ENCODE data around the gene CYB561. TPM values are rescaled to one million over a fixed set of nuclear protein-coding genes. Genes with fewer than 3 reads are reported as not detected.

Gene CYB561
- total and polyA plus RNA-seq, 4 experiments from 2014 or later = 34.1 to 83.7 (median 61.6) TPM

GRCh38 chr17:63445065-63445464 lies 1.0 kb downstream of the CYB561 start:
- no peaks in the 10 kb centered on the region for H3K9me3 Mint-ChIP-seq
- peak overlapping the region; percentile 91 to 98 (median 95) for H3K27ac Mint-ChIP-seq
- H3K4me3 ChIP-seq (ENCODE audit: low read length in 2 of 2) = no peak overlapping the region
- H3K4me3 Mint-ChIP-seq = peak overlapping the region; percentile 73 to 89 (median 85)
- H3K27me3 ChIP-seq (ENCODE audit: insufficient read depth, low read length) = no peaks in the 10 kb centered on the region
- peaks cover 33 to 65% (median 48%) of the 10 kb centered on the region in 4 donors for H3K4me1 Mint-ChIP-seq
- peaks cover 0 to 3% of the 10 kb centered on the region in 2 donors for H3K36me3 Mint-ChIP-seq
- ChIA-PET POLR2A (ENCODE audit: partially characterized antibody) (interaction anchor here (0.7 to 6.9 kb wide), 10 partner anchors 11 to 329 kb away, joined by 3 to 77 read pairs (median 13); partner anchors contain the start of genes ACE, CCDC47, DCAF7 and DDX42), CTCF (ENCODE audit: partially characterized antibody) (interaction anchor here (0.6 to 11.2 kb wide), 7 partner anchors 10 to 177 kb away, joined by 3 to 107 read pairs (median 15); partner anchors contain the start of gene ACE)
- intact Hi-C loops (cut with micrococcal nuclease) = loop anchor here (5.0 kb wide), 1 partner anchor 167 kb away; no protein-coding TSS in a partner anchor
- H3K27ac ChIP-seq (ENCODE audit: low read depth, low read length) = peak overlapping the region; percentile 94
- H3K4me1 ChIP-seq (ENCODE audit: insufficient read depth, low read length) = peaks cover 52% of the 10 kb centered on the region
- no peaks in the 10 kb centered on the region for H3K36me3 ChIP-seq (ENCODE audit: insufficient read depth, low read length)
- no peaks in the 10 kb centered on the region for H3K9me3 ChIP-seq (ENCODE audit: control insufficient read depth in 1 of 2, low read length in 2 of 2)
- H3K27me3 Mint-ChIP-seq = peaks cover 0 to 2% of the 10 kb centered on the region in 2 donors
- DNase-seq = no peak

- ChIA-PET CTCF (ENCODE audit: partially characterized antibody) (interaction anchor here (0.9 to 11.2 kb wide), 7 partner anchors 9 to 177 kb away, joined by 3 to 107 read pairs (median 15); partner anchors contain the start of gene ACE), POLR2A (ENCODE audit: partially characterized antibody) (interaction anchor here (1.0 to 6.9 kb wide), 8 partner anchors 10 to 329 kb away, joined by 3 to 77 read pairs (median 27); partner anchors contain the start of genes ACE, CCDC47, DCAF7 and DDX42)
- Mint-ChIP-seq H3K4me1 (peaks cover 36 to 66% (median 49%) of the 10 kb centered on the region in 4 donors), H3K36me3 (peaks cover 4 to 6% of the 10 kb centered on the region in 2 donors), H3K4me3 (peak overlapping the region; percentile 73 to 89 (median 85)), H3K27ac (peak overlapping the region; percentile 86 to 98 (median 94)), H3K27me3 (peaks cover 0 to 1% of the 10 kb centered on the region in 2 donors), H3K9me3 (no peaks in the 10 kb centered on the region)
- H3K36me3 ChIP-seq (ENCODE audit: insufficient read depth, low read length) = no peaks in the 10 kb centered on the region
- H3K27me3 ChIP-seq (ENCODE audit: insufficient read depth, low read length) = no peaks in the 10 kb centered on the region
- no peak for DNase-seq
- intact Hi-C loops (cut with micrococcal nuclease) = loop anchor here (5.0 kb wide), 1 partner anchor 108 kb away; the partner anchor contains the start of gene DCAF7
- H3K27ac ChIP-seq (ENCODE audit: low read depth, low read length) = peak overlapping the region; percentile 94
- H3K4me3 ChIP-seq (ENCODE audit: low read length in 2 of 2) = no peak overlapping the region
- H3K4me1 ChIP-seq (ENCODE audit: insufficient read depth, low read length) = peaks cover 58% of the 10 kb centered on the region
- H3K9me3 ChIP-seq (ENCODE audit: control insufficient read depth in 1 of 2, low read length in 2 of 2) = no peaks in the 10 kb centered on the region
These were observed 1.6 kb downstream of the CYB561 start for GRCh38 chr17:63444457-63444856.

- no peak for DNase-seq
- Mint-ChIP-seq H3K4me3 (no peak overlapping the region), H3K36me3 (peaks cover 4 to 7% of the 10 kb centered on the region in 2 donors), H3K4me1 (peaks cover 37 to 70% (median 52%) of the 10 kb centered on the region in 4 donors), H3K9me3 (no peaks in the 10 kb centered on the region), H3K27me3 (peaks cover 0 to 1% of the 10 kb centered on the region in 2 donors), H3K27ac (peak overlapping the region in 6 of 7 donors; percentile 67 to 94 (median 84))
- Histone ChIP-seq H3K27ac (ENCODE audit: low read depth, low read length) (no peak overlapping the region), H3K9me3 (ENCODE audit: control insufficient read depth in 1 of 2, low read length in 2 of 2) (no peaks in the 10 kb centered on the region), H3K4me3 (ENCODE audit: low read length in 2 of 2) (no peak overlapping the region), H3K27me3 (ENCODE audit: insufficient read depth, low read length) (no peaks in the 10 kb centered on the region), H3K4me1 (ENCODE audit: insufficient read depth, low read length) (peaks cover 69% of the 10 kb centered on the region), H3K36me3 (ENCODE audit: insufficient read depth, low read length) (no peaks in the 10 kb centered on the region)
- ChIA-PET POLR2A (ENCODE audit: partially characterized antibody) (interaction anchor here (2.6 to 6.9 kb wide), 6 partner anchors 9 to 254 kb away, joined by 8 to 77 read pairs (median 48); partner anchors contain the start of genes ACE and MAP3K3), CTCF (ENCODE audit: partially characterized antibody) (interaction anchor here (1.0 to 11.2 kb wide), 6 partner anchors 8 to 267 kb away, joined by 3 to 107 read pairs (median 46); partner anchors contain the start of gene ACE)
- intact Hi-C loops (cut with micrococcal nuclease) = loop anchor here (5.0 kb wide), 1 partner anchor 109 kb away; the partner anchor contains the start of gene DCAF7
These were observed 3.1 kb downstream of the CYB561 start for GRCh38 chr17:63443053-63443452.

GRCh38 chr17:63442549-63443035 lies 3.5 kb downstream of the CYB561 start:
- Histone ChIP-seq H3K4me1 (ENCODE audit: insufficient read depth, low read length) (peaks cover 67% of the 10 kb centered on the region), H3K9me3 (ENCODE audit: control insufficient read depth in 1 of 2, low read length in 2 of 2) (no peaks in the 10 kb centered on the region), H3K36me3 (ENCODE audit: insufficient read depth, low read length) (no peaks in the 10 kb centered on the region), H3K27ac (ENCODE audit: low read depth, low read length) (no peak overlapping the region), H3K4me3 (ENCODE audit: low read length in 2 of 2) (no peak overlapping the region), H3K27me3 (ENCODE audit: insufficient read depth, low read length) (no peaks in the 10 kb centered on the region)
- Mint-ChIP-seq H3K27ac (peak overlapping the region; percentile 67 to 94 (median 84)), H3K9me3 (no peaks in the 10 kb centered on the region), H3K4me1 (peaks cover 37 to 68% (median 52%) of the 10 kb centered on the region in 4 donors), H3K27me3 (peaks cover 0 to 1% of the 10 kb centered on the region in 2 donors), H3K4me3 (peak overlapping the region in 1 of 8 donors; percentile 61), H3K36me3 (peaks cover 4 to 7% of the 10 kb centered on the region in 2 donors)
- no peak for DNase-seq
- ChIA-PET CTCF (ENCODE audit: partially characterized antibody) (interaction anchor here (1.0 to 11.2 kb wide), 5 partner anchors 8 to 268 kb away, joined by 3 to 107 read pairs (median 86); partner anchors contain the start of gene ACE), POLR2A (ENCODE audit: partially characterized antibody) (interaction anchor here (1.3 to 6.9 kb wide), 6 partner anchors 8 to 254 kb away, joined by 3 to 63 read pairs (median 27); partner anchors contain the start of gene MAP3K3)
- intact Hi-C loops (cut with micrococcal nuclease) = loop anchor here (5.0 kb wide), 1 partner anchor 110 kb away; the partner anchor contains the start of gene DCAF7

GRCh38 chr17:63442074-63442473 lies 4.0 kb downstream of the CYB561 start:
- peaks cover 65% of the 10 kb centered on the region for H3K4me1 ChIP-seq (ENCODE audit: insufficient read depth, low read length)

GRCh38 chr17:63441654-63442053 lies 4.5 kb downstream of the CYB561 start:
- Histone ChIP-seq H3K9me3 (ENCODE audit: control insufficient read depth in 1 of 2, low read length in 2 of 2) (no peaks in the 10 kb centered on the region), H3K4me3 (ENCODE audit: low read length in 2 of 2) (no peak overlapping the region), H3K4me1 (ENCODE audit: insufficient read depth, low read length) (peaks cover 66% of the 10 kb centered on the region), H3K27me3 (ENCODE audit: insufficient read depth, low read length) (no peaks in the 10 kb centered on the region), H3K27ac (ENCODE audit: low read depth, low read length) (no peak overlapping the region), H3K36me3 (ENCODE audit: insufficient read depth, low read length) (no peaks in the 10 kb centered on the region)
- H3K4me3 Mint-ChIP-seq = no peak overlapping the region
- H3K9me3 Mint-ChIP-seq = no peaks in the 10 kb centered on the region
- CTCF ChIA-PET (ENCODE audit: partially characterized antibody) = interaction anchor here (8.7 to 11.2 kb wide), 3 partner anchors 13 to 170 kb away, joined by 86 to 107 read pairs (median 98); partner anchors contain the start of gene ACE
- POLR2A ChIA-PET (ENCODE audit: partially characterized antibody) = interaction anchor here (0.6 to 6.9 kb wide), 7 partner anchors 9 to 259 kb away, joined by 3 to 63 read pairs (median 4); partner anchors contain the start of genes LIMD2 and MAP3K3
- peak overlapping the region in 6 of 7 donors; percentile 12 to 97 (median 79) for H3K27ac Mint-ChIP-seq
- H3K4me1 Mint-ChIP-seq = peaks cover 32 to 71% (median 49%) of the 10 kb centered on the region in 4 donors
- H3K27me3 Mint-ChIP-seq = peaks cover 0 to 1% of the 10 kb centered on the region in 2 donors
- intact Hi-C loops (cut with micrococcal nuclease) = loop anchor here (5.0 kb wide), 1 partner anchor 111 kb away; the partner anchor contains the start of gene DCAF7
- DNase-seq = no peak
- peaks cover 4 to 12% of the 10 kb centered on the region in 2 donors for H3K36me3 Mint-ChIP-seq

More at GRCh38 chr17:63442074-63442473, 4.0 kb downstream of the CYB561 start:
- H3K4me1 Mint-ChIP-seq = peaks cover 32 to 68% (median 49%) of the 10 kb centered on the region in 4 donors
- Histone ChIP-seq H3K27me3 (ENCODE audit: insufficient read depth, low read length) (no peaks in the 10 kb centered on the region), H3K36me3 (ENCODE audit: insufficient read depth, low read length) (no peaks in the 10 kb centered on the region), H3K4me3 (ENCODE audit: low read length in 2 of 2) (no peak overlapping the region), H3K9me3 (ENCODE audit: control insufficient read depth in 1 of 2, low read length in 2 of 2) (no peaks in the 10 kb centered on the region), H3K27ac (ENCODE audit: low read depth, low read length) (no peak overlapping the region)
- peak overlapping the region; percentile 69 to 94 (median 84) for H3K27ac Mint-ChIP-seq
- CTCF ChIA-PET (ENCODE audit: partially characterized antibody) = interaction anchor here (8.7 to 11.2 kb wide), 3 partner anchors 14 to 170 kb away, joined by 86 to 107 read pairs (median 98); partner anchors contain the start of gene ACE
- H3K9me3 Mint-ChIP-seq = no peaks in the 10 kb centered on the region
- POLR2A ChIA-PET (ENCODE audit: partially characterized antibody) = interaction anchor here (0.6 to 6.9 kb wide), 6 partner anchors 8 to 258 kb away, joined by 3 to 63 read pairs (median 16); partner anchors contain the start of genes LIMD2 and MAP3K3
- H3K36me3 Mint-ChIP-seq = peaks cover 4 to 7% of the 10 kb centered on the region in 2 donors
- peak overlapping the region in 1 of 8 donors; percentile 61 for H3K4me3 Mint-ChIP-seq
- peaks cover 0 to 1% of the 10 kb centered on the region in 2 donors for H3K27me3 Mint-ChIP-seq
- intact Hi-C loops (cut with micrococcal nuclease) = loop anchor here (5.0 kb wide), 1 partner anchor 110 kb away; the partner anchor contains the start of gene DCAF7
- DNase-seq = no peak
